ENCODE results near the gene CAPS2. TPM values are rescaled to one million over a fixed set of nuclear protein-coding genes. Genes with fewer than 3 reads are reported as not detected.
"Not testable (repeated sequence)": the region's sequence is repeated elsewhere in the genome, so short reads cannot be mapped to it uniquely, and the experiment has no call there.

CAPS2 gene
- 1 to 10 TPM; 3.1 to 4.1 TPM for total RNA-seq

DNA sequence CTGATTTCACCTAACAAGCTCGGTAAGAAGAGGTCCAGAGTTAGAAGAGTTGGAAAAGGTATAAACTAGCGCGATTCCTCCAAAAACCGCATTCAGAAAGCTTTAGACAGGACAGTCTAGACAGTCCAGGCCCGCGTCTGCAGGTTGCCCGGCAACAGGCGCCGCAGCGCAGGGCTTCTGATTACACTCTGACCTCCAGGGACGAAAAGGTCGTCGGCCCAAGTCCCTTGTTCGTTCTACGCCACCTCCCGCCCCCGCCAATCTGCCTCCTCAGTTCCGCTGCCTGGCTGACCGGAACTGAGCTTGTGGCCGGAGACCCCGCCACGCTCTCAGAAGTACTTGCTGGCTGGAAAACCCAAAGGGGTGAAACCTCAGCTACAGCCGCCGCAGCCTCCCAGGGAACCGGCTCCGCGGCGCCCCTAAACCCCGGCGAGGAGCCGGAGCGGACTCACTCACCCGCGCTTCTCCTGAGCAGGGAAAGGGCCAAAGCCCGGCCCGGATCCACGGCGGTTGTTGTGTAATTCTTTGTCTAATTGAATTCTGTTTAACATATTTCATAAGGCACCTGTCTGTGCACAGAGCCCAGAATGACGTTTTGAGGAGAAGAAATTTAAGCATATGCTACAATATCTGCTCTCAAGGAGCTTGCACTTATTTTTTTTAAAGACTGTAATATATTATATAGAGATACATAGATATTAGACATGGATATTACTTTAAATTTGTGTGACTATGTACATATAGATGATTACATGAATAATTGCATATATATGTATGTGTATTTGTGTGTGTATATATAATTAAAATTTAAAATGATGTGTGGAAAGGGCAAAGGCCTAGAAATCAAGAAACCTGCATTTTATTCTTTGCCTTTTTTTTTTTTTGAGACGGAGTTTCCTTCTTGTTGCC is at the start of gene CAPS2:
CAPS2 (minus strand) TSS at position 407 of the 909 bp plus-strand sequence. CDS start 3,826 bp downstream, outside the sequence.
- no peaks in the 10 kb centered on the region for H3K36me3 Mint-ChIP-seq (ENCODE audit: low read depth)
- DNase-seq (peak; percentile 74), ATAC-seq (peak; percentile 77)
- ChIA-PET CTCF (interaction anchor here (1.3 to 5.2 kb wide), 3 partner anchors 108 to 155 kb away, joined by 3 to 58 read pairs (median 7); no protein-coding TSS in a partner anchor), POLR2A (no interaction called here)
- peaks cover 24% of the 10 kb centered on the region for H3K4me1 Mint-ChIP-seq (ENCODE audit: low read depth)
- no peak within 1 kb of the TSS for H3K27ac Mint-ChIP-seq
- no peaks in the 10 kb centered on the region for H3K9me3 Mint-ChIP-seq (ENCODE audit: insufficient read depth)
- peaks cover 42% of the 10 kb centered on the region for H3K27me3 Mint-ChIP-seq (ENCODE audit: low read depth)
- peak within 1 kb of the TSS; percentile 84 for H3K4me3 Mint-ChIP-seq

GRCh38 chr12:75378354-75378753 is 48.2 kb upstream of the CAPS2 start:
- H3K27ac Mint-ChIP-seq = no peak overlapping the region
- DNase-seq (no peak), ATAC-seq (no peak)
- POLR2A ChIA-PET = no interaction called here
- CTCF ChIA-PET = interaction anchor here (0.7 kb wide), 2 partner anchors 13 to 171 kb away, joined by 3 to 5 read pairs; no protein-coding TSS in a partner anchor
- no peaks in the 10 kb centered on the region for H3K36me3 Mint-ChIP-seq (ENCODE audit: low read depth)
- H3K4me1 Mint-ChIP-seq (ENCODE audit: low read depth) = no peaks in the 10 kb centered on the region
- no peaks in the 10 kb centered on the region for H3K27me3 Mint-ChIP-seq (ENCODE audit: low read depth)
- H3K9me3 Mint-ChIP-seq (ENCODE audit: insufficient read depth) = no peaks in the 10 kb centered on the region
- H3K4me3 Mint-ChIP-seq = no peak overlapping the region

DNA sequence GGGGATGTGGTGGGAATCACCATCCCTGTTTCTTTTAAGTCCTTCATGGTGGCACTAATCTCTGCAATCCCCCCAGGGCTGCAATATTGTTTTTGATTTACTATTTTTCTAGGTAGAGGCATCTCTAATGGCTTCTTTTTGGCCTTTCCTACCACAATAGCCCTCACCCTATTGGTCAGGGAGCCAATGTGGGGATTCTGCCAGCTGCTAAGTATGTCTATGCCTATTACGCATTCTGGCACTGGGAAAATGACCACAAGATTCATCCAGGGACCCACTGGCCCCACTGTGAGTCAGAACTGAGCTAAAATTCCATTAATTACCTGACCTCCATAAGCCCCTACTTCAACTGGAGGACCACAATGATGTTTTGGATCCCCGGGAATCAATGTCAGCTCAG is 44.8 kb upstream of the CAPS2 start:
- no peak for DNase-seq
- Mint-ChIP-seq H3K9me3 (ENCODE audit: insufficient read depth) (no peaks in the 10 kb centered on the region), H3K4me3 (no peak overlapping the region), H3K4me1 (ENCODE audit: low read depth) (peaks cover 2% of the 10 kb centered on the region), H3K36me3 (ENCODE audit: low read depth) (no peaks in the 10 kb centered on the region), H3K27me3 (ENCODE audit: low read depth) (no peaks in the 10 kb centered on the region), H3K27ac (no peak overlapping the region)
- POLR2A ChIA-PET = no interaction called here
- CTCF ChIA-PET = no interaction called here
- ATAC-seq = no peak

GRCh38 chr12:75366629-75367028 is 36.5 kb upstream of the CAPS2 start:
- POLR2A ChIA-PET = interaction anchor here (0.7 kb wide), 1 partner anchor 25 kb away, joined by 4 read pairs; no protein-coding TSS in a partner anchor
- ATAC-seq (no peak), DNase-seq (no peak)
- Mint-ChIP-seq H3K9me3 (ENCODE audit: insufficient read depth) (peaks cover 3% of the 10 kb centered on the region), H3K27ac (no peak overlapping the region), H3K4me1 (ENCODE audit: low read depth) (peaks cover 3% of the 10 kb centered on the region), H3K36me3 (ENCODE audit: low read depth) (peaks cover 1% of the 10 kb centered on the region), H3K4me3 (no peak overlapping the region), H3K27me3 (ENCODE audit: low read depth) (no peaks in the 10 kb centered on the region)
- CTCF ChIA-PET = interaction anchor here (1.0 kb wide), 1 partner anchor 32 kb away, joined by 3 read pairs; the partner anchor contains the start of gene GLIPR1L1

GRCh38 chr12:75364919-75365318 is 34.8 kb upstream of the CAPS2 start:
- no peak for ATAC-seq
- DNase-seq = no peak
- peaks cover 14% of the 10 kb centered on the region for H3K4me1 Mint-ChIP-seq (ENCODE audit: low read depth)
- POLR2A ChIA-PET = no interaction called here
- H3K36me3 Mint-ChIP-seq (ENCODE audit: low read depth) = peaks cover 4% of the 10 kb centered on the region
- H3K27me3 Mint-ChIP-seq (ENCODE audit: low read depth) = no peaks in the 10 kb centered on the region
- H3K9me3 Mint-ChIP-seq (ENCODE audit: insufficient read depth) = peaks cover 13% of the 10 kb centered on the region
- CTCF ChIA-PET = interaction anchor here (1.0 kb wide), 1 partner anchor 22 kb away, joined by 3 read pairs; no protein-coding TSS in a partner anchor
- no peak overlapping the region for H3K27ac Mint-ChIP-seq
- H3K4me3 Mint-ChIP-seq = no peak overlapping the region

- Mint-ChIP-seq H3K27me3 (ENCODE audit: low read depth) (no peaks in the 10 kb centered on the region), H3K4me1 (ENCODE audit: low read depth) (peaks cover 12% of the 10 kb centered on the region), H3K4me3 (no peak overlapping the region), H3K36me3 (ENCODE audit: low read depth) (peaks cover 4% of the 10 kb centered on the region), H3K27ac (no peak overlapping the region), H3K9me3 (ENCODE audit: insufficient read depth) (peaks cover 13% of the 10 kb centered on the region)
- ChIA-PET POLR2A (no interaction called here), CTCF (interaction anchor here (1.4 kb wide), 1 partner anchor 27 kb away, joined by 5 read pairs; the partner anchor contains the start of gene GLIPR1L1)
- DNase-seq (no peak), ATAC-seq (no peak)
Observed at GRCh38 chr12:75361408-75361807, 31.3 kb upstream of the CAPS2 start.

GRCh38 chr12:75360920-75361319 is 30.8 kb upstream of the CAPS2 start:
- peaks cover 13% of the 10 kb centered on the region for H3K9me3 Mint-ChIP-seq (ENCODE audit: insufficient read depth)
- H3K27me3 Mint-ChIP-seq (ENCODE audit: low read depth) = no peaks in the 10 kb centered on the region
- no peak overlapping the region for H3K27ac Mint-ChIP-seq
- H3K36me3 Mint-ChIP-seq (ENCODE audit: low read depth) = peaks cover 4% of the 10 kb centered on the region
- ChIA-PET POLR2A (no interaction called here), CTCF (interaction anchor here (1.4 kb wide), 1 partner anchor 26 kb away, joined by 5 read pairs; the partner anchor contains the start of gene GLIPR1L1)
- H3K4me3 Mint-ChIP-seq = no peak overlapping the region
- ATAC-seq = no peak
- H3K4me1 Mint-ChIP-seq (ENCODE audit: low read depth) = peaks cover 12% of the 10 kb centered on the region
- DNase-seq = no peak

- H3K27me3 Mint-ChIP-seq (ENCODE audit: low read depth) = no peaks in the 10 kb centered on the region
- DNase-seq (no peak), ATAC-seq (no peak)
- H3K4me3 Mint-ChIP-seq = no peak overlapping the region
- no peak overlapping the region for H3K27ac Mint-ChIP-seq
- peaks cover 32% of the 10 kb centered on the region for H3K9me3 Mint-ChIP-seq (ENCODE audit: insufficient read depth)
- peaks cover 3% of the 10 kb centered on the region for H3K36me3 Mint-ChIP-seq (ENCODE audit: low read depth)
- ChIA-PET CTCF (no interaction called here), POLR2A (no interaction called here)
- peaks cover 8% of the 10 kb centered on the region for H3K4me1 Mint-ChIP-seq (ENCODE audit: low read depth)
Observed at GRCh38 chr12:75354011-75354410, 23.9 kb upstream of the CAPS2 start.

DNA sequence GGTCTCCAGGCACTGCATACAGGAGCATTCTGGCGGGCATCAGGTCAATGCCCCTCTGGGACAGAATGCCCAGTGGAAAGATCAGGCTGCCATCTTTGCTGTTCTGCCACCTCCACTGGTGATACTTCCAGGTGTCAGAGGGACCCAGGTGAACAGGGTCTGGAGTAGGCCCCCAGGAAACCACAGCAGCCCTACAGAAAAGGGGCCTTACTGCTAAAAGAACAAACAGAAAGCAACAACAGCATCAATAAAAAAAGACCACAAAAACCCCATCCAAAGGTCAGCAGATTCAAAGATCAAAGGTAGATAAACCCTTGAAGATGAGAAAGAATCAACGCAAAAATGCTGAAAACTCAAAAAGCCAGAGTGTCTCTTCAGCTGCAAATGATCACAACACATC is 20.3 kb upstream of the CAPS2 start:
- ChIA-PET CTCF (interaction anchor here (0.7 to 0.9 kb wide), 2 partner anchors 16 to 134 kb away, joined by 3 read pairs; partner anchors contain the start of gene GLIPR1L1), POLR2A (no interaction called here)
- Mint-ChIP-seq H3K36me3 (ENCODE audit: low read depth) (peaks cover 3% of the 10 kb centered on the region), H3K4me1 (ENCODE audit: low read depth) (peaks cover 16% of the 10 kb centered on the region), H3K27ac (no peak overlapping the region), H3K4me3 (no peak overlapping the region), H3K9me3 (ENCODE audit: insufficient read depth) (peaks cover 33% of the 10 kb centered on the region), H3K27me3 (ENCODE audit: low read depth) (no peaks in the 10 kb centered on the region)
- no peak for ATAC-seq
- DNase-seq = no peak

- H3K36me3 Mint-ChIP-seq (ENCODE audit: low read depth) = peaks cover 3% of the 10 kb centered on the region
- no peaks in the 10 kb centered on the region for H3K27me3 Mint-ChIP-seq (ENCODE audit: low read depth)
- no peak overlapping the region for H3K27ac Mint-ChIP-seq
- ChIA-PET CTCF (no interaction called here), POLR2A (no interaction called here)
- ATAC-seq (no peak), DNase-seq (no peak)
- H3K9me3 Mint-ChIP-seq (ENCODE audit: insufficient read depth) = peaks cover 28% of the 10 kb centered on the region
- H3K4me1 Mint-ChIP-seq (ENCODE audit: low read depth) = peaks cover 16% of the 10 kb centered on the region
- no peak overlapping the region for H3K4me3 Mint-ChIP-seq
Observed at GRCh38 chr12:75349946-75350345, 19.8 kb upstream of the CAPS2 start.

GRCh38 chr12:75346215-75346614 is 16.1 kb upstream of the CAPS2 start:
- H3K27me3 Mint-ChIP-seq (ENCODE audit: low read depth); H3K9me3 Mint-ChIP-seq (ENCODE audit: insufficient read depth); ATAC-seq; DNase-seq; POLR2A ChIA-PET; H3K4me3 Mint-ChIP-seq; H3K36me3 Mint-ChIP-seq (ENCODE audit: low read depth): not testable (repeated sequence)
- peaks cover 16% of the 10 kb centered on the region for H3K4me1 Mint-ChIP-seq (ENCODE audit: low read depth)
- CTCF ChIA-PET = interaction anchor here (0.9 to 2.4 kb wide), 3 partner anchors 10 to 686 kb away, joined by 3 to 10 read pairs (median 4); partner anchors contain the start of gene GLIPR1L1
- H3K27ac Mint-ChIP-seq = peak overlapping the region; percentile 3

DNA sequence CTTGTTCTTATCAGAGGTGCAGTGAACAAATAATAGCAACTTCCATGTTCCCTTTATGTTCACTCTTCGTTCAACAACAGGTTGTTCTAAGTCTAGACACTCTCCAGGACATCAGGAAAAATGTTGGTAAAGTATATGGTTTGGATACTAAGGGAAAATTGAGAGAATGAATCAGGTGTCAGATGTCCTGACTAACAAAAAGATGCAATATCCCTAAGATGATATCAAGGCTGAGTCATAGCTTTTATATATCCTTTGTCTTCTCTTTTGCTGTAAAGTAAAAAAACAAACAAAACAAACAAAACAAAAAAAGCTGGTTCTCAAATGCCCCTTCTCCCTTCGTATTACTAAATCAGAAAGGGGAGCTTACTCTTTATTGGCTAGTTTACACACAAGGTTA is 15.4 kb upstream of the CAPS2 start:
- DNase-seq = no peak
- peaks cover 11% of the 10 kb centered on the region for H3K4me1 Mint-ChIP-seq (ENCODE audit: low read depth)
- no peak overlapping the region for H3K4me3 Mint-ChIP-seq
- no peaks in the 10 kb centered on the region for H3K36me3 Mint-ChIP-seq (ENCODE audit: low read depth)
- H3K27me3 Mint-ChIP-seq (ENCODE audit: low read depth) = peaks cover 5% of the 10 kb centered on the region
- no peak for ATAC-seq
- H3K9me3 Mint-ChIP-seq (ENCODE audit: insufficient read depth) = peaks cover 4% of the 10 kb centered on the region
- H3K27ac Mint-ChIP-seq = no peak overlapping the region
- ChIA-PET CTCF (interaction anchor here (1.4 to 2.4 kb wide), 2 partner anchors 12 to 687 kb away, joined by 4 to 10 read pairs; partner anchors contain the start of gene GLIPR1L1), POLR2A (no interaction called here)

All from activated CD8-positive, alpha-beta T cell treated with anti-CD3 and anti-CD28 coated beads, Interleukin-2, amount 10 ng/mL, durations not matched to agents 7 days and 5 days (primary cell).